Mesothelial cell of epicardium (in vitro differentiated cells): ENCODE results near the gene HMGCL. TPM values are rescaled to one million over a fixed set of nuclear protein-coding genes. Genes with fewer than 3 reads are reported as not detected.
A peak's percentile ranks its signal among the peaks of the same experiment; 100 is the strongest.
"Not testable (repeated sequence)": the region's sequence is repeated elsewhere in the genome, so short reads cannot be mapped to it uniquely, and the experiment has no call there.

ENCODE experiments used
- DNase-seq, 2 experiments: peaks; one replicate each; pipeline ENCODE4 v3.0.0; 2021; ENCODE audit warnings: low spot score in 2 of 2; ENCODE audit not compliant: unreplicated experiment in 2 of 2
- H3K27ac Mint-ChIP-seq: 2 replicates; pipeline ENCODE4 v1.8.0; 2021; ENCODE audit warnings: mixed read lengths
- H3K27me3 Mint-ChIP-seq: 2 replicates; pipeline ENCODE4 v1.8.0; 2021; ENCODE audit warnings: low read depth, mixed read lengths
- H3K36me3 Mint-ChIP-seq: 2 replicates; pipeline ENCODE4 v1.8.0; 2021; ENCODE audit warnings: mixed read lengths
- H3K4me1 Mint-ChIP-seq: 2 replicates; pipeline ENCODE4 v1.8.0; 2021; ENCODE audit warnings: mixed read lengths
- H3K4me3 Mint-ChIP-seq: 2 replicates; pipeline ENCODE4 v1.8.0; 2021; ENCODE audit warnings: mild to moderate bottlenecking, moderate library complexity, mixed read lengths
- H3K9me3 Mint-ChIP-seq: 2 replicates; pipeline ENCODE4 v1.8.0; 2021; ENCODE audit warnings: mixed read lengths
- CTCF ChIP-seq: fragments of 200-600 bp; sonication (generic); IDR thresholded peaks from one replicate; pipeline ENCODE4 v1.5.0; 2021; ENCODE audit warnings: antibody characterized with exemption; ENCODE audit not compliant: unreplicated experiment
- total RNA-seq: library from RNA; stranded (reverse); gene quantifications from 3 replicates; pipeline ENCODE4 v1.2.1, GENCODE V29; 2021

Gene HMGCL
- total RNA-seq, 1 donor from 2014 or later: 29.2 TPM

GRCh38 chr1:23867542-23867894 is 42.3 kb upstream of the HMGCL start:
- H3K4me1 Mint-ChIP-seq: peaks cover 23% of the 10 kb centered on the region
- no peak overlapping the region for H3K27ac Mint-ChIP-seq
- peaks cover 9% of the 10 kb centered on the region for H3K36me3 Mint-ChIP-seq
- DNase-seq: no peak
- no peaks in the 10 kb centered on the region for H3K9me3 Mint-ChIP-seq
- H3K27me3 Mint-ChIP-seq: peaks cover 23% of the 10 kb centered on the region
- no peak for TF ChIP-seq CTCF
- H3K4me3 Mint-ChIP-seq: peak overlapping the region; percentile 77

- Mint-ChIP-seq H3K36me3 (peaks cover 15% of the 10 kb centered on the region), H3K9me3 (no peaks in the 10 kb centered on the region), H3K4me1 (peaks cover 23% of the 10 kb centered on the region), H3K4me3 (peak overlapping the region; percentile 25), H3K27me3 (peaks cover 22% of the 10 kb centered on the region), H3K27ac (no peak overlapping the region)
- DNase-seq: no peak
- no peak for TF ChIP-seq CTCF
Observed at GRCh38 chr1:23865543-23865930, 40.3 kb upstream of the HMGCL start.

GRCh38 chr1:23864801-23865542 is 39.7 kb upstream of the HMGCL start:
- peaks cover 19% of the 10 kb centered on the region for H3K27me3 Mint-ChIP-seq
- peaks cover 15% of the 10 kb centered on the region for H3K36me3 Mint-ChIP-seq
- H3K4me3 Mint-ChIP-seq: no peak overlapping the region
- DNase-seq: no peak
- no peak overlapping the region for H3K27ac Mint-ChIP-seq
- H3K4me1 Mint-ChIP-seq: peaks cover 23% of the 10 kb centered on the region
- no peak for TF ChIP-seq CTCF
- no peaks in the 10 kb centered on the region for H3K9me3 Mint-ChIP-seq

- no peaks in the 10 kb centered on the region for H3K9me3 Mint-ChIP-seq
- H3K4me3 Mint-ChIP-seq: no peak overlapping the region
- peaks cover 23% of the 10 kb centered on the region for H3K36me3 Mint-ChIP-seq
- TF ChIP-seq CTCF: no peak
- peaks cover 8% of the 10 kb centered on the region for H3K27me3 Mint-ChIP-seq
- H3K27ac Mint-ChIP-seq: no peak overlapping the region
- no peak for DNase-seq
- H3K4me1 Mint-ChIP-seq: peaks cover 20% of the 10 kb centered on the region
Observed at GRCh38 chr1:23862640-23863039, 37.4 kb upstream of the HMGCL start.

GRCh38 chr1:23854568-23854967 is 29.3 kb upstream of the HMGCL start:
- Mint-ChIP-seq H3K27ac (no peak overlapping the region), H3K4me1 (no peaks in the 10 kb centered on the region), H3K9me3 (peaks cover 3% of the 10 kb centered on the region), H3K36me3 (peaks cover 31% of the 10 kb centered on the region), H3K27me3 (no peaks in the 10 kb centered on the region), H3K4me3 (no peak overlapping the region)
- DNase-seq: no peak
- no peak for TF ChIP-seq CTCF

GRCh38 chr1:23853124-23853523 is 27.9 kb upstream of the HMGCL start:
- not testable (repeated sequence) for DNase-seq, H3K4me3 Mint-ChIP-seq, H3K9me3 Mint-ChIP-seq, H3K27ac Mint-ChIP-seq, H3K4me1 Mint-ChIP-seq, H3K27me3 Mint-ChIP-seq
- H3K36me3 Mint-ChIP-seq: peaks cover 35% of the 10 kb centered on the region

GRCh38 chr1:23851406-23851805 is 26.2 kb upstream of the HMGCL start:
- H3K4me1 Mint-ChIP-seq, DNase-seq, H3K27me3 Mint-ChIP-seq, H3K4me3 Mint-ChIP-seq, H3K27ac Mint-ChIP-seq: not testable (repeated sequence)
- Mint-ChIP-seq H3K9me3 (peaks cover 18% of the 10 kb centered on the region), H3K36me3 (peaks cover 42% of the 10 kb centered on the region)
